Right atrium auricular region (tissue), 2 donors: ENCODE measurements around the gene APOH. TPM values are rescaled to one million over a fixed set of nuclear protein-coding genes. Genes with fewer than 3 reads are reported as not detected.
"Not testable (repeated sequence)": the region's sequence is repeated elsewhere in the genome, so short reads cannot be mapped to it uniquely, and the experiment has no call there.

Source experiments
- DNase-seq: peaks from one replicate; pipeline ENCODE4 v3.0.0-alpha.2; 2019; ENCODE audit warnings: low spot score
- H3K27ac ChIP-seq, 2 donors: fragments of 200-600 bp; sonication (generic); 1 replicate in 1 of 2; 2 replicates in 1 of 2; pipeline ENCODE4 v1.5.1; 2016 to 2019
- H3K27me3 ChIP-seq, 2 donors: fragments of 200-600 bp; sonication (generic); one replicate each; pipeline versions ENCODE4 v1.5.1 to v1.6.0; 2017 to 2019
- H3K36me3 ChIP-seq: fragments of 200-600 bp; sonication (generic); one replicate; pipeline ENCODE4 v1.5.1; 2016
- H3K4me1 ChIP-seq, 2 donors: fragments of 200-600 bp; sonication (generic); one replicate each; pipeline versions ENCODE4 v1.5.1 to v1.6.0; 2017 to 2019
- H3K4me3 ChIP-seq, 2 donors: fragments of 200-600 bp; sonication (generic); 1 replicate in 1 of 2; 2 replicates in 1 of 2; pipeline ENCODE4 v1.5.1; 2017 to 2019; ENCODE audit warnings: mild to moderate bottlenecking in 1 of 2, moderate library complexity in 1 of 2
- H3K9me3 ChIP-seq, 2 donors: fragments of 200-600 bp; sonication (generic); one replicate each; pipeline ENCODE4 v1.5.1; 2019
- CTCF ChIP-seq, 2 donors: fragments of 200-600 bp; sonication (generic); IDR thresholded peaks; one replicate each; pipeline ENCODE4 v1.5.1; 2019; ENCODE audit warnings: antibody characterized with exemption in 2 of 2
- total RNA-seq, 2 donors: library from RNA; depleted of rRNA; stranded (reverse); fragments of >200 nt; gene quantifications; one replicate each; pipeline ENCODE4 v1.1.0, GENCODE V29; 2016

The APOH gene
- total RNA-seq, 2 donors from 2014 or later: not detected

- no peak for TF ChIP-seq CTCF (IDR thresholded peaks at IDR 0.05)
- Histone ChIP-seq H3K27me3 (no peaks in the 10 kb centered on the region), H3K9me3 (no peaks in the 10 kb centered on the region)
Measured at GRCh38 chr17:66262767-66263166, 33.6 kb upstream of the APOH start.

DNA sequence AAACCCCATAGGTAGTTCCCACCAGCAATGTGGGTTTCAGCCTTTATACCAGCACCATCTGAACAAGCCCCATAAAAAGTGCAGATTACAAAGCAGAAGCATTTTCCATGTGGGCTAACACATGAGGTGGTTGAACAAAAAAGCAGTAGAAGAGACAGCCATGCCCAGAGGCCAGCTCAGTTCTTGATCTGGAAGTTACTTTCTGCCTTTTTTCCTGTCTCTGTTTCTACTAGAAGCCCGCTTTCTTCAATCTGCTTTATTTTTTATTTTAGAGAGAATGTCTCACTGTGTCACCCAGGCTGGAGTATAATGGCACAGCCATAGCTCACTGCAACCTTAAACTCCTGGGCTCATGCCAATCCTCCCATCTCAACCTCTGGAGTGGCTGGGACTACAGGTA is 31.5 kb upstream of the APOH start:
- no peak overlapping the region for H3K4me3 ChIP-seq
- H3K27me3 ChIP-seq: no peaks in the 10 kb centered on the region
- DNase-seq: no peak
- no peak for TF ChIP-seq CTCF (IDR thresholded peaks at IDR 0.05)
- H3K4me1 ChIP-seq: no peaks in the 10 kb centered on the region
- H3K36me3 ChIP-seq: no peaks in the 10 kb centered on the region
- no peaks in the 10 kb centered on the region for H3K9me3 ChIP-seq
- H3K27ac ChIP-seq: no peak overlapping the region

More at GRCh38 chr17:66262767-66263166, 33.6 kb upstream of the APOH start:
- H3K4me3 ChIP-seq: no peak overlapping the region
- no peaks in the 10 kb centered on the region for H3K36me3 ChIP-seq
- H3K27ac ChIP-seq: no peak overlapping the region
- H3K4me1 ChIP-seq: no peaks in the 10 kb centered on the region
- DNase-seq: no peak

DNA sequence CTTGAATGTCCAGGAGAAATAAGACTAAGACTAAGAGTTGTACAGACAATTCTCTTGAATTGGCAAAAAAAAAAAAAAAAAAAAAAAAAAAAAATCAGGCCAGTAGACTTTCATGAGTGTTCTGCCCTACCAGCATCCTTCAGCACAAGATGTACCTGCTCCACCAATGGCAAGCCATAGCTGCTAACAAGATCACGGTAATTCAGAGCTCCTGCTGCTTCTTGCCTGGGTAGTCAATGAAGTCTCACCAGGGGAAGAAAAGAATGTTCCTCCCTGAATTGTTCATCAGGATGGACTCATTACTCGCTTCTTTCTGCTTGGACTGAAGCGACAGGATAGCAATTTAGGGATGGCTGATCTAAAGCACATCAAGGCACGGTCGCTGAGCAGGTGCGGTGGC is 31.1 kb upstream of the APOH start:
- no peak overlapping the region for H3K4me3 ChIP-seq
- H3K9me3 ChIP-seq: no peaks in the 10 kb centered on the region
- H3K4me1 ChIP-seq: no peaks in the 10 kb centered on the region
- DNase-seq: no peak
- H3K36me3 ChIP-seq: no peaks in the 10 kb centered on the region
- no peak for TF ChIP-seq CTCF (IDR thresholded peaks at IDR 0.05)
- no peaks in the 10 kb centered on the region for H3K27me3 ChIP-seq
- no peak overlapping the region for H3K27ac ChIP-seq

DNA sequence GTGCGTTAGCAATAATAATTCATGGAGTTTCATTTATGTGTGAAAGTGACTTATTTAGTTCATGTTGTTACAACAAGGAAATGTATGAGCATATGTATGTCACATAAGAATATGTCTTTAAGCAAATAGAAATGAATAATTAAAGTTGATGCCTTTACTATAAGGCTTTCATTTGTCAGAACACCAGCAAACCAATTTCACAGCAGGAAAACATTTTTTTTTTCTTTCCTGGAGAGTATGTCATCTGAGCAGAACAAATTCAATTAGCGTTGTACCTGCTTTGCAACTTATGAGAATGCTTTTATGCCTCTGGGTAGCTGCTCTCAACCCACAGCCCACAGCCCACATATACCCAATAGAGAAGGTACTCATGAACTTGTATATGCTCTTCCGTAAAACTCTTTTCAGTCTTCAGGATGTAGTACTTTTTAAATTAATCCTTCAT is 26.3 kb upstream of the APOH start:
- H3K27ac ChIP-seq: no peak overlapping the region
- no peaks in the 10 kb centered on the region for H3K36me3 ChIP-seq
- H3K9me3 ChIP-seq: no peaks in the 10 kb centered on the region
- no peaks in the 10 kb centered on the region for H3K27me3 ChIP-seq
- no peak for DNase-seq
- no peak for TF ChIP-seq CTCF (IDR thresholded peaks at IDR 0.05)
- no peak overlapping the region for H3K4me3 ChIP-seq
- H3K4me1 ChIP-seq: no peaks in the 10 kb centered on the region

- TF ChIP-seq CTCF (IDR thresholded peaks at IDR 0.05): peak; percentile 53 to 83
- H3K27ac ChIP-seq: no peak overlapping the region
- no peaks in the 10 kb centered on the region for H3K4me1 ChIP-seq
- no peaks in the 10 kb centered on the region for H3K9me3 ChIP-seq
- DNase-seq: no peak
- no peaks in the 10 kb centered on the region for H3K36me3 ChIP-seq
- H3K4me3 ChIP-seq: no peak overlapping the region
- no peaks in the 10 kb centered on the region for H3K27me3 ChIP-seq
Measured at GRCh38 chr17:66255112-66255511, 25.9 kb upstream of the APOH start.

- H3K27ac ChIP-seq, H3K27me3 ChIP-seq, H3K4me3 ChIP-seq, H3K9me3 ChIP-seq, DNase-seq, H3K36me3 ChIP-seq, H3K4me1 ChIP-seq: not testable (repeated sequence)
Measured at GRCh38 chr17:66253458-66253857, 24.2 kb upstream of the APOH start.
